GM12878 (cell line): Measurements from ENCODE around the gene GABBR1. TPM values are rescaled to one million over a fixed set of nuclear protein-coding genes. Genes with fewer than 3 reads are reported as not detected.
A peak's percentile ranks its signal among the peaks of the same experiment; 100 is the strongest.

Experiments used
- ATAC-seq: fragments of 200-7000 bp; cut with Tn5 transposase; 3 replicates; pipeline ENCODE4 v1.9.1; 2020; ENCODE audit warnings: mild to moderate bottlenecking, moderate library complexity
- BruUV-seq: library from RNA; stranded (reverse); fragments of 400-500 nt; replicated peaks from 2 replicates; lab custom pipeline; 2021; lab: Mats Ljungman, UMichigan
- CTCF ChIA-PET: fragments of 300-600 bp; sonication (Branson Sonifier 250); formaldehyde crosslinking; extraction: SDS; loops from one replicate; lab custom pipeline; 2021; ENCODE audit warnings: inconsistent platforms; lab: Yijun Ruan, JAX
- POLR2A ChIA-PET: fragments of 350-600 bp; formaldehyde crosslinking; extraction: SDS; loops from one replicate; lab custom pipeline; 2021; ENCODE audit warnings: inconsistent platforms; lab: Charles Lee
- RAD21 ChIA-PET: fragments of 300-600 bp; sonication (Branson Sonifier 250); formaldehyde crosslinking; loops from one replicate; lab custom pipeline; 2023; ENCODE audit warnings: antibody characterized with exemption; ENCODE audit not compliant: unreplicated experiment; lab: Charles Lee
- SMC1A ChIA-PET: fragments of 300-600 bp; sonication (Branson Sonifier 250); formaldehyde crosslinking; loops from one replicate; lab custom pipeline; 2023; ENCODE audit not compliant: unreplicated experiment, uncharacterized antibody; lab: Charles Lee
- DNase-seq: peaks from one replicate; pipeline ENCODE4 v3.0.0-alpha.2; 2011; ENCODE audit warnings: low read depth, low spot score
- FAIRE-seq: peaks from 3 replicates; lab custom pipeline; 2011; peaks lifted over from hg19 to GRCh38; lab: Jason Lieb, UNC
- H2AFZ ChIP-seq: 2 replicates; pipeline ENCODE4 v1.6.0; 2011; ENCODE audit warnings: low read depth, low read length, control low read depth; ENCODE audit not compliant: control insufficient read depth
- H3K27ac ChIP-seq: 2 replicates; pipeline ENCODE4 v1.5.1; 2011; ENCODE audit warnings: control low read depth; ENCODE audit not compliant: control insufficient read depth, insufficient read depth
- H3K27me3 ChIP-seq, 2 experiments: replicated peaks in 1 of 2; 2 replicates each; pipeline versions ENCODE4 v1.6.0 to v1.6.1; 2011; ENCODE audit warnings: low read length in 1 of 2; ENCODE audit not compliant: control insufficient read depth in 2 of 2, insufficient read depth in 2 of 2
- H3K36me3 ChIP-seq, 2 experiments: 2 replicates each; pipeline ENCODE4 v1.5.1; 2011; ENCODE audit warnings: low read length in 1 of 2; ENCODE audit not compliant: control insufficient read depth in 2 of 2, insufficient read depth in 2 of 2
- H3K4me1 ChIP-seq: 2 replicates; pipeline ENCODE4 v1.6.1; 2011; ENCODE audit warnings: mild to moderate bottlenecking, low read length, moderate library complexity, mixed read lengths; ENCODE audit not compliant: control insufficient read depth, insufficient read depth
- H3K4me2 ChIP-seq: 2 replicates; pipeline ENCODE4 v1.6.0; 2011; ENCODE audit warnings: control low read depth; ENCODE audit not compliant: control insufficient read depth, insufficient read depth
- H3K4me3 ChIP-seq: fragments of 200-600 bp; sonication (generic); 2 replicates; pipeline ENCODE4 v1.5.1; 2016
- H3K79me2 ChIP-seq: 2 replicates; pipeline ENCODE4 v1.6.0; 2011; ENCODE audit warnings: low read length; ENCODE audit not compliant: control insufficient read depth, insufficient read depth
- H3K9ac ChIP-seq: 2 replicates; pipeline ENCODE4 v1.8.0; 2011; ENCODE audit warnings: low read length, control low read depth, mixed read lengths; ENCODE audit not compliant: control insufficient read depth, insufficient read depth
- H3K9me3 ChIP-seq: replicated peaks from 3 replicates; pipeline ENCODE4 v1.5.1; 2011; ENCODE audit warnings: mild to moderate bottlenecking, low read length; ENCODE audit not compliant: control insufficient read depth, insufficient read depth
- H4K20me1 ChIP-seq: 2 replicates; pipeline ENCODE4 v1.6.0; 2011; ENCODE audit not compliant: control insufficient read depth, insufficient read depth
- EED ChIP-seq: sonication (generic); IDR thresholded peaks from 2 replicates; pipeline ENCODE4 v1.6.1; 2016; ENCODE audit warnings: antibody characterized with exemption, low read depth
- IKZF1 ChIP-seq: fragments of 450-650 bp; conservative IDR thresholded peaks from 2 replicates; pipeline ENCODE4 v1.6.1; 2017; ENCODE audit warnings: antibody characterized with exemption, mild to moderate bottlenecking
- IKZF2 ChIP-seq, 2 experiments: fragments of 450-650 bp; IDR thresholded peaks; 2 replicates each; pipeline ENCODE4 v1.6.1; 2017; ENCODE audit warnings: mild to moderate bottlenecking in 2 of 2, moderate library complexity in 2 of 2
- IRF5 ChIP-seq: fragments of 450-650 bp; IDR thresholded peaks from 2 replicates; pipeline ENCODE4 v1.6.1; 2017; ENCODE audit warnings: borderline replicate concordance
- NFYB ChIP-seq: IDR thresholded peaks from 2 replicates; pipeline ENCODE4 v1.6.1; 2011; ENCODE audit warnings: low read depth, mild to moderate bottlenecking, low read length, improper control_type of control experiment, moderate library complexity; ENCODE audit not compliant: insufficient read depth
- NR2F1 ChIP-seq: fragments of 450-650 bp; conservative IDR thresholded peaks from 2 replicates; pipeline ENCODE4 v1.6.1; 2017; ENCODE audit warnings: mild to moderate bottlenecking
- SIX5 ChIP-seq: IDR thresholded peaks from 2 replicates; pipeline ENCODE4 v1.6.1; 2011; ENCODE audit warnings: mild to moderate bottlenecking, low read depth, low read length, moderate library complexity; ENCODE audit not compliant: severe bottlenecking
- in situ Hi-C: fragments of 300-500 bp; cut with MboI; formaldehyde crosslinking; loops from 9 replicates; pipeline ENCODE4 v1.14.3; 2018; ENCODE audit warnings: mixed read lengths
- intact Hi-C: fragments of 100-400 bp; cut with micrococcal nuclease; formaldehyde crosslinking; loops from one replicate; pipeline ENCODE4 v1.14.2; 2022; ENCODE audit not compliant: unreplicated experiment
- polyA plus RNA-seq, 11 experiments: library from polyadenylated mRNA; depleted of rRNA in 4 of 11; unstranded in 6 of 11; stranded (reverse) in 5 of 11; fragments of >200 nt; fragmentation: Nextera tagmentation in 4 of 11; fragmentation: Illumina TruSeq in 1 of 11; extraction: Ambion mirVana in 4 of 11; extraction: Trizol in 1 of 11; gene quantifications; 1 replicate in 1 of 11; 2 replicates in 10 of 11; pipeline versions ENCODE4 v1.2.1 to v1.2.3, GENCODE V29; 2011 to 2016; ENCODE audit warnings: inconsistent platforms in 2 of 11, missing spikeins in 2 of 11, low read depth in 1 of 11
- total RNA-seq, 4 experiments: library from RNA; depleted of rRNA in 3 of 4; stranded (reverse); fragments of >200 nt in 3 of 4; fragmentation: Illumina TruSeq in 1 of 4; extraction: Trizol in 1 of 4; gene quantifications; 2 replicates each; pipeline versions ENCODE4 v1.2.1 to v1.2.3, GENCODE V29; 2013 to 2021
- TF ChIP-seq, protein P1 (sequence below): fragments of 450-650 bp; IDR thresholded peaks from 2 replicates; pipeline ENCODE4 v1.6.1; 2017; ENCODE audit warnings: low read depth, mild to moderate bottlenecking, moderate library complexity

GABBR1 gene
- total and polyA plus RNA-seq, 10 of the 15 experiments (the other 5 are each of a cell fraction or from before 2014, with no cell fraction given): 0.11 to 5.2 (median 1.0) TPM

GRCh38 chr6:29561091-29561490 lies 71.9 kb downstream of the GABBR1 start:
- no peak for FAIRE-seq
- in situ Hi-C loops: no loop called here
- H3K27me3 ChIP-seq: no peaks in the 10 kb centered on the region
- DNase-seq: no peak
- ChIA-PET SMC1A (no interaction called here), POLR2A (no interaction called here), RAD21 (no interaction called here), CTCF (interaction anchor here (0.8 to 1.3 kb wide), 2 partner anchors 13 to 29 kb away, joined by 3 read pairs; no protein-coding TSS in a partner anchor)
- BruUV-seq: no TSS peak
- H3K79me2 ChIP-seq: no peaks in the 10 kb centered on the region
- no peak overlapping the region for H3K4me2 ChIP-seq
- H3K9ac ChIP-seq: no peak overlapping the region
- no peaks in the 10 kb centered on the region for H4K20me1 ChIP-seq
- 0 out of 2 replicates have a peak, but pooled peaks cover 2% of the 10 kb centered on the region for H3K4me1 ChIP-seq
- no peak for TF ChIP-seq IRF5
- no peak for TF ChIP-seq SIX5
- peak; percentile 79 for TF ChIP-seq NR2F1
- TF ChIP-seq EED: 0 out of 2 replicates have a peak, but pooled peaks have one; percentile 31
- TF ChIP-seq, protein P1, sequence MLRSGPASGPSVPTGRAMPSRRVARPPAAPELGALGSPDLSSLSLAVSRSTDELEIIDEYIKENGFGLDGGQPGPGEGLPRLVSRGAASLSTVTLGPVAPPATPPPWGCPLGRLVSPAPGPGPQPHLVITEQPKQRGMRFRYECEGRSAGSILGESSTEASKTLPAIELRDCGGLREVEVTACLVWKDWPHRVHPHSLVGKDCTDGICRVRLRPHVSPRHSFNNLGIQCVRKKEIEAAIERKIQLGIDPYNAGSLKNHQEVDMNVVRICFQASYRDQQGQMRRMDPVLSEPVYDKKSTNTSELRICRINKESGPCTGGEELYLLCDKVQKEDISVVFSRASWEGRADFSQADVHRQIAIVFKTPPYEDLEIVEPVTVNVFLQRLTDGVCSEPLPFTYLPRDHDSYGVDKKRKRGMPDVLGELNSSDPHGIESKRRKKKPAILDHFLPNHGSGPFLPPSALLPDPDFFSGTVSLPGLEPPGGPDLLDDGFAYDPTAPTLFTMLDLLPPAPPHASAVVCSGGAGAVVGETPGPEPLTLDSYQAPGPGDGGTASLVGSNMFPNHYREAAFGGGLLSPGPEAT: peak; percentile 58; the same call in 1 of the 2 replicates
- peak; percentile 57 to 61; a peak in 2 of 4 replicates for TF ChIP-seq IKZF2 (IDR thresholded peaks at IDR 0.05)
- TF ChIP-seq IKZF1: peak; percentile 79
- TF ChIP-seq NFYB: no peak
- intact Hi-C loops: no loop called here
- no peak overlapping the region for H2AFZ ChIP-seq
- peak; percentile 16; the same call in 2 of the 3 replicates for ATAC-seq
- H3K27ac ChIP-seq: no peak overlapping the region
- H3K36me3 ChIP-seq: no peaks in the 10 kb centered on the region
- no peaks in the 10 kb centered on the region for H3K9me3 ChIP-seq
- no peak overlapping the region for H3K4me3 ChIP-seq
